SK-N-SH (cell line): ENCODE results near the gene FGFBP2.

ENCODE experiments used
- CHD2 ChIP-seq: fragments of 150-350 bp; IDR thresholded peaks from 2 replicates; pipeline ENCODE4 v1.6.1; 2018; ENCODE audit warnings: low read length; ENCODE audit not compliant: partially characterized antibody
- CTCF ChIP-seq: fragments of 200-600 bp; sonication (generic); IDR thresholded peaks from 2 replicates; pipeline ENCODE4 v1.6.1; 2017; ENCODE audit warnings: antibody characterized with exemption, mild to moderate bottlenecking, moderate library complexity
- FOSL2 ChIP-seq: IDR thresholded peaks from 2 replicates; pipeline ENCODE4 v1.4.0; 2012; ENCODE audit warnings: low read depth, mild to moderate bottlenecking, moderate library complexity, borderline replicate concordance
- FOXJ3 ChIP-seq: sonication (generic); formaldehyde crosslinking; IDR thresholded peaks from 2 replicates; pipeline ENCODE4 v1.5.1; 2020; ENCODE audit warnings: mild to moderate bottlenecking, missing genetic modification reagents
- GABPA ChIP-seq: IDR thresholded peaks from 2 replicates; pipeline ENCODE4 v1.4.0; 2012; ENCODE audit warnings: low read depth, mild to moderate bottlenecking
- MAX ChIP-seq: IDR thresholded peaks from 2 replicates; pipeline ENCODE4 v1.4.0; 2012; ENCODE audit warnings: low read depth
- POLR2AphosphoS5 ChIP-seq: IDR thresholded peaks from 2 replicates; pipeline ENCODE4 v1.6.1; 2012; ENCODE audit warnings: low read depth, low read length
- REST ChIP-seq: IDR thresholded peaks from 2 replicates; pipeline ENCODE4 v1.6.1; 2012; ENCODE audit warnings: mild to moderate bottlenecking, low read depth, low read length, moderate library complexity
- RXRA ChIP-seq: IDR thresholded peaks from 2 replicates; pipeline ENCODE4 v1.4.0; 2012; ENCODE audit warnings: low read depth, mild to moderate bottlenecking, borderline replicate concordance
- TCF12 ChIP-seq: IDR thresholded peaks from 2 replicates; pipeline ENCODE4 v1.4.0; 2012

GRCh38 chr4:15936495-15936894 lies 26.5 kb downstream of the FGFBP2 start:
- TF ChIP-seq CTCF = no peak
- no peak for TF ChIP-seq POLR2AphosphoS5
- no peak for TF ChIP-seq MAX
- no peak for TF ChIP-seq RXRA
- TF ChIP-seq FOXJ3 = no peak
- no peak for TF ChIP-seq FOSL2
- TF ChIP-seq TCF12 = no peak
- no peak for TF ChIP-seq REST
- TF ChIP-seq GABPA = no peak
- no peak for TF ChIP-seq CHD2
